ENCODE measurements around the gene ZNF574.
A peak's percentile ranks its signal among the peaks of the same experiment; 100 is the strongest.

The ZNF574 gene

GRCh38 chr19:42113641-42114348, 37.8 kb downstream of the ZNF574 start:
- Histone ChIP-seq H3K79me2 (ENCODE audit: insufficient read depth, low read length) (no peaks in the 10 kb centered on the region), H3K4me2 (ENCODE audit: low read depth, low read length, poor library complexity, severe bottlenecking) (no peak overlapping the region), H3K36me3 (ENCODE audit: insufficient read depth, low read length) (no peaks in the 10 kb centered on the region), H4K20me1 (ENCODE audit: insufficient read depth, low read length, poor library complexity, severe bottlenecking) (no peaks in the 10 kb centered on the region), H3F3A (ENCODE audit: low read depth) (no peaks in the 10 kb centered on the region), H3K27me3 (ENCODE audit: insufficient read depth, low read length, poor library complexity, severe bottlenecking) (no peaks in the 10 kb centered on the region), H3K9ac (ENCODE audit: low read depth, low read length, poor library complexity, severe bottlenecking) (no peak overlapping the region), H3K9me2 (replicated peaks; ENCODE audit: low read depth, low read length) (no peaks in the 10 kb centered on the region), H3K9me3 (ENCODE audit: insufficient read depth, low read depth, low read length) (no peaks in the 10 kb centered on the region), H2AFZ (ENCODE audit: low read length) (peak overlapping the region; percentile 42; the same call in 1 of the 2 replicates), H3K4me1 (ENCODE audit: insufficient read depth, low read length, poor library complexity, severe bottlenecking) (peaks cover 9% of the 10 kb centered on the region), H3K4me3 (ENCODE audit: low read length, poor library complexity, severe bottlenecking) (no peak overlapping the region)
- TF ChIP-seq CTCF (conservative IDR thresholded peaks at IDR 0.05; ENCODE audit: low read length) (peak; percentile 48), EZH2phosphoT487 (IDR thresholded peaks at IDR 0.05; ENCODE audit: borderline replicate concordance) (no peak)

DNA sequence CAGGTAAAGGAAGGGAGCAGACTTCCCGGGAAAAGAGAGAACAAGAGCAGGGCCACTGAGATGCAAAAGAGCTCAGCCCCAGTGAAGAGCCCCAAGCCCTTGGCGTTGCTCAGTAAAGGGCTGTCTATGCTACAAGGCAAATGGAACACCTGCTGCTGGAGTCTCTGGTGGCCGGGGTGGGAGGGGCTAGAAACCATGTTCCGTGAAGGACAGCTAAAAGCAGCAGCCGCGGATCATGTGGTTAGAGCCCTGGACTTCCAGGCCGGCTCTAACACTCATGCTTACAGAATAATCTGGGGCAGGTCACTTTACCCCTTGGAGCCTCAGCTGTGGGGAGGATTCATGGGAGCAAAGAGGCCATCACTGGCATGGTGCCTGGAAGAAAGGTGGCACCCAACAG, 38.4 kb downstream of the ZNF574 start:
- Histone ChIP-seq H3K9me3 (ENCODE audit: insufficient read depth, low read depth, low read length) (no peaks in the 10 kb centered on the region), H3K4me1 (ENCODE audit: insufficient read depth, low read length, poor library complexity, severe bottlenecking) (peaks cover 9% of the 10 kb centered on the region), H3F3A (ENCODE audit: low read depth) (no peaks in the 10 kb centered on the region), H3K9me2 (replicated peaks; ENCODE audit: low read depth, low read length) (no peaks in the 10 kb centered on the region), H3K4me2 (ENCODE audit: low read depth, low read length, poor library complexity, severe bottlenecking) (no peak overlapping the region), H3K4me3 (ENCODE audit: low read length, poor library complexity, severe bottlenecking) (no peak overlapping the region), H4K20me1 (ENCODE audit: insufficient read depth, low read length, poor library complexity, severe bottlenecking) (no peaks in the 10 kb centered on the region), H3K36me3 (ENCODE audit: insufficient read depth, low read length) (no peaks in the 10 kb centered on the region), H3K9ac (ENCODE audit: low read depth, low read length, poor library complexity, severe bottlenecking) (no peak overlapping the region), H3K27me3 (ENCODE audit: insufficient read depth, low read length, poor library complexity, severe bottlenecking) (no peaks in the 10 kb centered on the region), H2AFZ (ENCODE audit: low read length) (no peak overlapping the region), H3K79me2 (ENCODE audit: insufficient read depth, low read length) (no peaks in the 10 kb centered on the region)
- TF ChIP-seq CTCF (conservative IDR thresholded peaks at IDR 0.05; ENCODE audit: low read length) (no peak), EZH2phosphoT487 (IDR thresholded peaks at IDR 0.05; ENCODE audit: borderline replicate concordance) (no peak)

DNA sequence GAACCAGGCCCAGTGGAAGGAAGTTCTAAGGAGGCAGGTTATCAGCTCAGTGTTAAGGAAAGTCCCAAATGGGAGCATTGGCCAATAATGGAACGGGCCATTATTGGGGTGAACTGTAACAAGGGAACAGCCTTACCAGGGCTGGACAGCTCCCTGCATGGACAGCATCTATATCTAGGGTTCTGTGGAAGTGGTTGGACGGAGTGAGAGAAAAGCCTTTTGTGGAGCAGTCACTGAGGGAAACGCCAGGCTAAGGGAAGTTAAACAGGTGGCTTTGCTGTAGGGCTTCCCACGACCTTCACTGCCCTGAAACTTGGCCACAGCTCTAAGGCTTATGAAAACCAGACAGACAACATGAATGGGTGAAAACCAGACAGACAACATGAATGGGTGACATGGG, 39.3 kb downstream of the ZNF574 start:
- Histone ChIP-seq H3K4me1 (ENCODE audit: insufficient read depth, low read length, poor library complexity, severe bottlenecking) (peaks cover 9% of the 10 kb centered on the region), H4K20me1 (ENCODE audit: insufficient read depth, low read length, poor library complexity, severe bottlenecking) (no peaks in the 10 kb centered on the region), H3K27me3 (ENCODE audit: insufficient read depth, low read length, poor library complexity, severe bottlenecking) (no peaks in the 10 kb centered on the region), H3K9ac (ENCODE audit: low read depth, low read length, poor library complexity, severe bottlenecking) (no peak overlapping the region), H3K79me2 (ENCODE audit: insufficient read depth, low read length) (no peaks in the 10 kb centered on the region), H3K4me3 (ENCODE audit: low read length, poor library complexity, severe bottlenecking) (no peak overlapping the region), H2AFZ (ENCODE audit: low read length) (no peak overlapping the region), H3K9me3 (ENCODE audit: insufficient read depth, low read depth, low read length) (no peaks in the 10 kb centered on the region), H3K4me2 (ENCODE audit: low read depth, low read length, poor library complexity, severe bottlenecking) (no peak overlapping the region), H3K9me2 (replicated peaks; ENCODE audit: low read depth, low read length) (no peaks in the 10 kb centered on the region), H3F3A (ENCODE audit: low read depth) (no peaks in the 10 kb centered on the region), H3K36me3 (ENCODE audit: insufficient read depth, low read length) (no peaks in the 10 kb centered on the region)
- TF ChIP-seq CTCF (conservative IDR thresholded peaks at IDR 0.05; ENCODE audit: low read length): no peak
- no peak for TF ChIP-seq EZH2phosphoT487 (IDR thresholded peaks at IDR 0.05; ENCODE audit: borderline replicate concordance)

All from Loucy (cell line).